Pancreas (tissue), 10 donors: ENCODE data around the gene HNRNPA0. TPM values are rescaled to one million over a fixed set of nuclear protein-coding genes. Genes with fewer than 3 reads are reported as not detected.

Source experiments
- ATAC-seq, 4 donors: fragments of 200-7000 bp; cut with Tn5 transposase; one replicate each; pipeline versions ENCODE4 v1.8.0 to v1.9.1; 2020; ENCODE audit warnings: mild to moderate bottlenecking in 4 of 4, moderate library complexity in 4 of 4
- DNase-seq, 6 donors: peaks; one replicate each; pipeline ENCODE4 v3.0.0-alpha.2; 2020
- FAIRE-seq: peaks from 2 replicates; lab custom pipeline; 2012; peaks lifted over from hg19 to GRCh38; lab: Jason Lieb, UNC
- H3K27ac ChIP-seq, 4 donors: fragments of 200-600 bp; sonication (generic); 1 replicate in 3 of 4; 2 replicates in 1 of 4; pipeline versions ENCODE4 v1.5.0 to v1.8.0; 2020
- H3K27me3 ChIP-seq, 4 donors: fragments of 200-600 bp; one replicate each; pipeline ENCODE4 v1.8.0; 2021
- H3K36me3 ChIP-seq, 3 donors: fragments of 200-600 bp; sonication (generic) in 1 of 3; one replicate each; pipeline versions ENCODE4 v1.5.0 to v1.8.0; 2020 to 2021
- H3K4me1 ChIP-seq, 3 donors: fragments of 200-600 bp; one replicate each; pipeline ENCODE4 v1.8.0; 2021
- H3K4me3 ChIP-seq, 4 donors: fragments of 200-600 bp; sonication (generic) in 2 of 4; one replicate each; pipeline versions ENCODE4 v1.5.0 to v1.8.0; 2020 to 2021
- H3K9me3 ChIP-seq, 4 donors: fragments of 200-600 bp; one replicate each; pipeline ENCODE4 v1.8.0; 2021
- WGBS, 2 donors: extraction: QIAGEN DNeasy Blood & Tissue Kit; methylation state at CpG; one replicate each; pipeline ENCODE4 v1.1.7; 2013; 5-methylcytosine and 5-hydroxymethylcytosine counted together
- intact Hi-C, 3 donors: fragments of 100-400 bp; cut with DNase I; formaldehyde crosslinking; loops; one replicate each; pipeline versions ENCODE4 v1.11.1 to v1.14.2; 2022
- polyA plus RNA-seq, 2 donors: library from polyadenylated mRNA; stranded (reverse); fragments of 200-250 nt; gene quantifications; one replicate each; pipeline ENCODE4 v1.2.3, GENCODE V29; 2013
- total RNA-seq, 6 donors: library from RNA; stranded (reverse); fragmentation: NEBNext Ultra II Directional in 4 of 6; extraction: Animal tissue kit (Norgen Biotek cat#: 25700) in 4 of 6; gene quantifications; one replicate each; pipeline versions ENCODE4 v1.2.1 to v1.2.4, GENCODE V29; 2021 to 2023
- TF ChIP-seq, protein P1 (sequence below), 4 donors: fragments of 200-600 bp; sonication (generic) in 3 of 4; IDR thresholded peaks; one replicate each; pipeline versions ENCODE4 v1.5.0 to v1.8.0; 2021; ENCODE audit warnings: antibody characterized with exemption in 4 of 4
- donor health status: healthy with polysubstance abuse.
- donor health status: DM: no; HTN: no; CAD: no; lungs with moderate emphysema.
- donor health status: DM: no; HTN: no; CAD: no.
- donor health status: control.
- donor health status: control.
- donor health status: Bipolar disorder and iron deficiency.
- donor health status: DM: yes; HTN: yes; CAD: no.
- donor health status: DM: no; HTN: no; CAD: no.
- donor health status: DM: no; HTN: no; CAD: no.
- donor health status: DM: yes; HTN: yes; CAD: no.

Gene HNRNPA0
- total and polyA plus RNA-seq, 8 donors: 8.0 to 14.1 (median 12.2) TPM

DNA sequence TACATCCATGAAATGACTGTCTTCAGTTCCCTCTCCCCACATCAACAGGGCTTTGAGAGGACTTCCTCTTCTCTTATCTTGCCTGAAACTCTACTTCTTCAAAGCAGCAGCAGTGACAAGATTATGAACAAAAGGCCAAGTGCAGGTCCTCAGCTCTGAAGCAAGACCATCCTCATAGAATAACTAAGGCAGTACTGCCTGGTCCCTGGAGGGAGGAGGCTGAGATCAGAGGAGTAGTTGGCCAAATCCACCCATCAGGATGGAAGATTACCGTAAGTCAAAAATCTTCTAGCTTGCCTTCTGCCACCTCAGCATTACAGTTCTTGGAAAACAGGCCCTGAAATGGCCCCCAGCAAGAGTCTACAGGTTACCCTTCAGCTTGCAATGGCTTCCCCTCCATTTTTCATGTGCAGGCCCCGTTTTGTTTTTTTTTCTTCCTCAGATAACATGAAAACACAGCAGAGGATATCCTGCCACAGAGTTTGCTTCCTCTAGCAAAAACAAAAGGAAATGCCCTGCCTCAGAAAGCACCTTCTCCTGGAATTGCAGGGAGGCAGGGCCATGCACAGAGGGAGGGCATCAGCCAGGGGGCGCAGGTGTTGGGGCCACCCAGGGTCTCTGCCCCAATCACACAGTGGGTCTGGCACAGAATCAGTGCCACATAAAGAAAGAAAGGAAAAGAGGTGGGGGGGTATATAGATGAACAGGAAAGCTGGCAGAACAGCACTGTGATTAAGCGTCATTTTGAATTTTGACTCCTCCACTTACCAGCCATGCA lies 58.3 kb downstream of the HNRNPA0 start:
- no peak overlapping the region for H3K27ac ChIP-seq
- peaks cover 0 to 7% (median 7%) of the 10 kb centered on the region in 3 donors for H3K4me1 ChIP-seq
- WGBS, 2 donors: 86 to 90% methylated on average over 4 of the region's 4 CpGs
- no peak overlapping the region for H3K4me3 ChIP-seq
- TF ChIP-seq, protein P1, sequence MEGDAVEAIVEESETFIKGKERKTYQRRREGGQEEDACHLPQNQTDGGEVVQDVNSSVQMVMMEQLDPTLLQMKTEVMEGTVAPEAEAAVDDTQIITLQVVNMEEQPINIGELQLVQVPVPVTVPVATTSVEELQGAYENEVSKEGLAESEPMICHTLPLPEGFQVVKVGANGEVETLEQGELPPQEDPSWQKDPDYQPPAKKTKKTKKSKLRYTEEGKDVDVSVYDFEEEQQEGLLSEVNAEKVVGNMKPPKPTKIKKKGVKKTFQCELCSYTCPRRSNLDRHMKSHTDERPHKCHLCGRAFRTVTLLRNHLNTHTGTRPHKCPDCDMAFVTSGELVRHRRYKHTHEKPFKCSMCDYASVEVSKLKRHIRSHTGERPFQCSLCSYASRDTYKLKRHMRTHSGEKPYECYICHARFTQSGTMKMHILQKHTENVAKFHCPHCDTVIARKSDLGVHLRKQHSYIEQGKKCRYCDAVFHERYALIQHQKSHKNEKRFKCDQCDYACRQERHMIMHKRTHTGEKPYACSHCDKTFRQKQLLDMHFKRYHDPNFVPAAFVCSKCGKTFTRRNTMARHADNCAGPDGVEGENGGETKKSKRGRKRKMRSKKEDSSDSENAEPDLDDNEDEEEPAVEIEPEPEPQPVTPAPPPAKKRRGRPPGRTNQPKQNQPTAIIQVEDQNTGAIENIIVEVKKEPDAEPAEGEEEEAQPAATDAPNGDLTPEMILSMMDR (IDR thresholded peaks at IDR 0.05): no peak
- DNase-seq (no peak), FAIRE-seq (no peak), ATAC-seq (no peak)
- intact Hi-C loops: no loop called here
- H3K9me3 ChIP-seq: no peaks in the 10 kb centered on the region
- H3K36me3 ChIP-seq: no peaks in the 10 kb centered on the region
- no peaks in the 10 kb centered on the region for H3K27me3 ChIP-seq

Other genes starting within 250 kb of the HNRNPA0 start
- 1 to 10 TPM; 1.8 to 4.7 (median 2.9) TPM for gene KLHL3, start 18.3 kb downstream of the HNRNPA0 start, total RNA-seq
- 1 to 10 TPM; 3.4 to 6.6 TPM for gene KLHL3, start 18.3 kb downstream of the HNRNPA0 start, polyA plus RNA-seq
- under 1 TPM in 4 of 6 donors, not detected in 2; 0.19 to 0.56 (median 0.40) TPM for gene MYOT, start 113.5 kb upstream of the HNRNPA0 start, total RNA-seq
- 1 to 10 TPM in 1 of 2 donors, under 1 TPM in 1; 0.34 to 1.2 TPM for gene MYOT, start 113.5 kb upstream of the HNRNPA0 start, polyA plus RNA-seq
- under 1 TPM in 1 of 6 donors, not detected in 5; 0.23 TPM for gene PKD2L2, start 135.1 kb upstream of the HNRNPA0 start, total RNA-seq
- gene PKD2L2, start 135.1 kb upstream of the HNRNPA0 start, polyA plus RNA-seq: under 1 TPM in 1 of 2 donors, not detected in 1; 0.05 TPM